Mammary epithelial cell (primary cell): ENCODE measurements around the gene PDRG1.

ENCODE experiments used
- CTCF ChIP-seq, 2 donors: IDR thresholded peaks in 1 of 2; conservative IDR thresholded peaks in 1 of 2; 2 replicates each; pipeline ENCODE4 v1.5.1; 2011 to 2012; ENCODE audit warnings: inconsistent platforms in 2 of 2, low read length in 2 of 2, mild to moderate bottlenecking in 2 of 2, control low read depth in 1 of 2, low read depth in 1 of 2; ENCODE audit not compliant: insufficient read depth in 1 of 2; ENCODE audit errors: extremely low read depth in 1 of 2
- EZH2 ChIP-seq: IDR thresholded peaks from 2 replicates; pipeline ENCODE4 v1.6.1; 2012; ENCODE audit warnings: low read length, inconsistent platforms, borderline replicate concordance

GRCh38 chr20:31925631-31926030 is 26.2 kb downstream of the PDRG1 start:
- TF ChIP-seq CTCF (conservative IDR thresholded peaks at IDR 0.05 in 1 of 2, IDR thresholded peaks at IDR 0.05 in 1 of 2; ENCODE audit: extremely low read depth in 1 of 2, insufficient read depth in 1 of 2, low read depth in 1 of 2, low read length in 2 of 2) (no peak), EZH2 (no peak)
